Skeletal muscle cell (primary cell): Measurements from ENCODE around the gene HDGFL3.
"Not testable (repeated sequence)": the region's sequence is repeated elsewhere in the genome, so short reads cannot be mapped to it uniquely, and the experiment has no call there.

Source experiments
- DNase-seq: peaks from one replicate; pipeline ENCODE4 v3.0.0-alpha.2; 2010; ENCODE audit warnings: low read depth
- H3K4me3 ChIP-seq: 2 replicates; pipeline ENCODE4 v1.5.1; 2011; ENCODE audit warnings: low read depth, mild to moderate bottlenecking, control low read depth, low read length, moderate library complexity

HDGFL3 gene

DNA sequence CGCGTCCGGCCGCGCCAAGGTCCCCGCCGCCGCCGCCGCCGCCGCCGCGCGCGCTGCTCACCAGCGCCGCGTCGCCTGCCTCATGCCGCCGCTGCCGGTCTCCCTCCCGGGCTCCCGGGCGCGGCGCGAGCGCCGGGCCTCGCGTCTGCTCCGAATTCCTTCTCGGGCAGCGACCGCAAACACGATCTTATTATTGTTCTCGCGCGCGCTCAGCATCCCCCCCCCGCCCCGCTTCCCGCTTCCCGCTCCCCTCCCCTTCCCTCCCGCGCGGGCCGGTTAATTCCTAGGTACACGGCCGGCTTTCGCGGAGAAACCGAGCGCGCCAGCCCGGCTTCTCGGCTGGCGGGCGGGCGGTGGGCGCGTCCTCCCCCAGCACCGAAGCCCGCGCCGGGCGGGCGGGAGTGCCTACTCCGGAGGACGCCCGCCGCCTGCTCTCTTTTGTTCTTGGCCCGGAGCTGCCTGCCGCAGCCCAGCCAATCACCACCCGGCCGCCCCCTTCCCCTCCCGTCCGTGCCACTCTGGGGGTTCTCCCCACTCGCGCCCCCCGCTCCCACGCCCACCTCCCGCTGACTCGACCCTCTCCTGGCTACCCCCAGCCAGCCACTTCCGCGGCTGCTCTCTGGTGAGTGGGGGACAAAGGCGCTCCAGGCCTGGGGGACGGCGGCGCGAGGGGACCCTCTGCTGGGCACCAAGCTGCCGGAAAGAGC lies at the start of gene HDGFL3:
Gene HDGFL3 (minus strand): TSS at position 164 of the 707 bp plus-strand sequence. CDS start 409 bp downstream, outside the sequence.
- H3K4me3 ChIP-seq = peak within 1 kb of the TSS; percentile 84
- DNase-seq = no peak

DNA sequence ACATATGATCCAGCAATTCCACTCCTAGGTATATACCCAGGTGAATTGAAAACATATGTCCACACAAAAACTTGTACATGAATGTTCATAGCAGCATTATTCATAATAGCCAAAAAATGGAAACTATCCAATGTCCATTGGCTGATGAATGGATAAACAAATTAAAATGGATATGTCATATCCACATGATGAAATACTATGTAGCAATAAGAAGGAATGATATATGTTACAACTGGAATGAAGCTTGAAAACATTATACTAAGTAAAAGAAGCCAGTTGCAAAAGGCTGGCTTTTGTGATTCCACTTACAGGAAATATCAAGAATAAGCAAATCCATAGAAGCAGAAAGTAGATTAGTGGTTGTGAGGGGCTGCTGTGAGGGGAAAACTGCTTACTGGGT lies 43.2 kb upstream of the HDGFL3 start:
- DNase-seq = peak; percentile 6

DNA sequence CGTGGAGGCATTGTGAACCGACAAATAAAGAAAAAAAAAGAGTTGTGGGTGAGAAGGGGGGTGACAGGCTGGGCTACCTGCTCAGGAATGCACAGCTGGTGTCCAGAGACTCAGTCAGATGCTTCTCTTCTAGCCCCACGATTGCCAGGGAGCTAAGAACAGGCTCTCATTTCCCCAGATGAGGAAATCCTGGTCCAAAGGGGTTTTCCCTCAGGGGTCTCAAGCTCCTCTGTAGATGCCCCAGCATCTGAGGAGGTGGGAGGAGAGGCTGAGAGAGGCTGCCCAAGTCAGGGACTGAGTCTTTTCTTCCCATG lies 41.4 kb upstream of the HDGFL3 start:
- no peak for DNase-seq
- H3K4me3 ChIP-seq = no peak overlapping the region

More for the DNA sequence above, 43.2 kb upstream of the HDGFL3 start:
- H3K4me3 ChIP-seq = no peak overlapping the region

DNA sequence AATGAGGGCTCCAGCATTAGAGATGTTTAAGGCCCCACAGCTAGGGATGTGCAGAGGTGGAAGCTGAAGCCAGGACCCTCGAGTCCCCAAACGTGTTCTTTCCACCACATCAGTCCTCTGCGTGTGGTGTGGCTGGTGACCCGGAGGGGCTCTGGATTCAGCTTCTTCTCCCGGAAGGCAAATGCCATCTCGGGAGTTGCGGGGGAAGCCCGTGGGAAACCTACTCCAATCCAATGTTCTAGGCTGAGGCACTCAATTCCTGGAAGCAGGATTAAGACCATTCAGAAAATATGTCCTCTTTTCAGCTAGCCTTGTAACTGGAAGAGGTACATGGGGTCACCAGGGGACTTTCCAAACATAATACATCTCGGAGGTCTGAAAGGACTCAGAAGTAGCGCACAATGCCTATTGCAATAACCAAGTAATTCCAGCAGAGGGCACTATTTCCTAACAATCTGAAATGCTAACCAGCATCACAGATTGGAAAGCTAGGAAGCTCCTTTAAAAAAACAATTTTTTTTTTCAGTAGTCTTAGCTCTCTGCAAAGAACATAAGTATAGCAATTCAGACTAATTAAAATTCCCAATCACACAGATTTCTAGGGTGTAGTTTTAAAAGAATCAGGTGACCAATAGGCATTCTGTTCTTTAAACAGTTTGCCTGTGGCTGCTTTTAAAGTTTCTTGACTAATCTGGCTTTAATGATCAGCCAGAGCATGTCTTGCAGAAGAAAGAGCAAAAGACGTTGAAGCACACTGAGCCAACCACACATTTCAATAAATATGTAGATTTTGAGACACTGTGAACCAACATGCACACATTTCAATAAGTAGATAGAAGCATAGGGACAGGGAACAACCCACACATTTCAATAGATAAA lies 40.8 kb upstream of the HDGFL3 start:
- peak; percentile 14 for DNase-seq
- no peak overlapping the region for H3K4me3 ChIP-seq

DNA sequence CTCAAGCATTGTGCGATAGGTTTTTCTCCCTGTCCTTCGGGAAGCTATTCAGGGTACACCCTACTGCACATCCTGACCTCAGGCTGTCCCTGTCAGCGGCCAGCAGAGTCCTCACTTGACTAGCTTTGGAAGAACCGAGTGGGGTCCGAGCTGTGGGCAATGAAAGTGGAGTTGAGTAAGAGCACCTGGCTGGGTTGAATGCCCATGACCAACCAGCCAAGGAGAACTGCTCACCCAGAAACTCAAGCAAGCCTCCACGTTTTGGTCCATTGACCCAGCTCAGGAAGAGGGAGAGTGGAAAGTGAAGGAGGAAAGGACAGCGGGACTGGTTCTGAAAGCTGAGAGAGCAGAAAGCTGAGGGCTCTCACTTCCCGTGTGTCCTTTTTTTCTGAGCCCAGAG lies 36.0 kb upstream of the HDGFL3 start:
- H3K4me3 ChIP-seq = no peak overlapping the region
- DNase-seq = no peak

DNA sequence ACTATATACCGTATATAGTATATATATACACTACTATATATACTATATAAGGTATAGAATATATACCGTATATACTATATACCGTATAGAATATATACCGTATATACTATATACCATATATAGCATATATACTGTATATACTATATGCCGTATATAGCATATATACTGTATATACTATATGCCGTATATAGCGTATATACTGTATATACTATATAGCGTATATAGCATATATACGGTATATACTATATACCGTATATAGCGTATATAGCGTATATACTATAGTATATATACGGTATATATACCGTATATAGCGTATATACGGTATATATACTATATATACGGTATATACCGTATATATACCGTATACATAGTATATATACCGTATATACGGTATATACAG lies 22.6 kb upstream of the HDGFL3 start:
- no peak for DNase-seq
- no peak overlapping the region for H3K4me3 ChIP-seq

DNA sequence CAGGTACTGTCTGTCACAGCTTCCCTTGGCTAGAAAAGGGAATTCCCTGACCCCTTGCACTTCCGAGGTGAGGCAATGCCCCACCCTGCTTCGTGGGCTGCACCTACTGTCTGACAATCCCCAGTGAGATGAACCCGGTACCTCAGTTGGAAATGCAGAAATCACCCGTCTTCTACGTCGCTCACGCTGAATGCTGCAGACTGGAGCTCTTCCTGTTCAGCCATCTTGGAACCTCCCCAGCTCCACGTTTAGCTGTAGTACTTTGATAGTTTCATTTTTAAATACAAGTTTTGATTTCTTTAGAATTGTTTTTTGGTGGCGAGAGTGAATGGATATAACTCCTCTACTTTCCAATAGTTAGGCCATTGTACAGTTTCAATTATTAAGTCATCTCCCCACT lies 17.8 kb upstream of the HDGFL3 start:
- no peak overlapping the region for H3K4me3 ChIP-seq
- no peak for DNase-seq

DNA sequence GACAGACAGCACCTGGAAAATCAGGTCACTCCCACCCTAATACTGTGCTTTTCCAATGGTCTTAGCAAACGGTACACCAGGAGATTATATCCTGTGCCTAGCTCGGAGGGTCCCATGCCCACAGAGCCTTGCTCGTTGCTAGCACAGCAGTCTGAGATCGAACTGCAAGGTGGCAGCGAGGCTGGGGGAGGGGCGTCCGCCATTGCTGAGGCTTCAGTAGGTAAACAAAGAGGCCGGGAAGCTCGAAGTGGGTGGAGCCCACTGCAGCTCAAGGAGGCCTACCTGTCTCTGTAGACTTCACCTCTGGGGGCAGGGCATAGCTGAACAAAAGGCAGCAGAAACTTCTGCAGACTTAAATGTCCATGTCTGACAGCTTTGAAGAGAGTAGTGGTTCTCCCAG lies 14.2 kb upstream of the HDGFL3 start:
- H3K4me3 ChIP-seq, DNase-seq: not testable (repeated sequence)

DNA sequence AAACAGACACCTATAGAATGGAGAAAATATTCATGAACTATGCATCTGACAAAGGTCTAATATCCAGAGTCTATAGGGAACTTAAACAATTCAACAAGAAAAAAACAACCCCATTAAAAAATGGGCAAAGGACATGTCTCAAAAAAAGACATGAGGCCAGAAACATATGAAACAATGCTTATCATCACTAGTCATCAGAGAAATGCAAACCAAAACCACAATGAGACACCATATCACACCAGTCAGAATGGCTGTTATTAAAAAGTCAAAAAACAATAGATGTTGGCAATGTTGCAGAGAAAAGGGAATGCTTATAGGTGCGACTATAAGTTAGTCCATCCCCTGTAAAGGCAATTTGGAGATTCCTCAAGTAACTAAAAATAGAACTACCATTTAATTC lies 11.4 kb upstream of the HDGFL3 start:
- DNase-seq = no peak

DNA sequence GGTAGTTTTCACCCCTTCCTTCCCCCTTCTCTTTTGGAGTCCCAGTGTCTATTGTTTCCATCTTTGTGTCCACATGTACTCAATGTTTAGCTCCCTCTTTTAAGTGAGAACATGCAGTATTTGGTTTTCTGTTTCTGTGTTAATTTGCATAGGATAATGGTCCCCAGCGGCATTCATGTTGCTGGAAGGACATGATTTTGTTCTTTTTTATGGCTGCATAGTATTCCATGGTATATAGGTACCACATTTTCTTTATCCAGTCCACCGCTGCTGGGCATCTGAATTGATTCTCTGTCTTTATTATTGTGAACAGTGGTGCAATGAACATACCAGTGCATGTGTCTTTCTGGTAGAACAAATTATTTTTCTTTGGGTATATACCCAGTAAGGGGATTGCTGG lies 7.7 kb upstream of the HDGFL3 start:
- H3K4me3 ChIP-seq = no peak overlapping the region
- no peak for DNase-seq

More for the DNA sequence above, 11.4 kb upstream of the HDGFL3 start:
- H3K4me3 ChIP-seq = no peak overlapping the region

DNA sequence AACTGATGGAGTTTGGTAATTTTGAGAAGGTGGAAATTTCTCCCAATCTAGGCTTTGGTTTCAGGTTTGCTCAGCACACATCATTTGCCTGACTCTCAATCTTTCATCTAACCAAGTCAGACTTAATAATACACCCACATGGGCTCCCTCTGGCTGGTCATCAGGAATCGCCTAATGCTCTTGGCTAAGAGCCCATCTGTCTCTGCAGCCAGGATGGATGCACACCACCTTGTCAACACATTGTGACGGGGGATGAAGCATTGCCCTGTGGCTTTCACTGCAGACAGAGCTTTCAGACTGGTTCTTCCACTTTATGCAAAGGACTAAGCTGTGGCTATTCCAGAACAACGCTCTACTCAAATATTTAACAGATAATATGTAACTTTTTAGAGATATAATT lies 3.0 kb upstream of the HDGFL3 start:
- no peak overlapping the region for H3K4me3 ChIP-seq
- peak; percentile 81 for DNase-seq

DNA sequence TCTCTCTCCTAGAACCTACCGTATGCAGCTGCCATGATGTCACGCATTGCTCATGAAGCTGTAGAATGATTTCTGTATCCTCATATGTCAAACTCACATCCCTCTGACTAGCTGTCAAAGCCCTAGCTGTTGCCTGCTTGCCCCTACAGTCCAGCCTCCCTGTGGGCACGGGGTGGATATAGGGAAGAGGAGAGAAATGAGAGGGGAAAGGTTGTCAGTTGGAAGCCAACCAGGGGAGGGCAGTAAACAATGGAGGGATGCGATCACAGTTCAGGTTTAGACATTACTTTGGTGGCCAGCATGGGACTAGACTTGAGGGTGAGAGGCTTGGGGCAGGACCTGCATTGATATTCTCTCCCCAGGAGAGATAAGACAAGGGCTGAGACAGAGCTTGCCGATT lies 1.7 kb upstream of the HDGFL3 start:
- H3K4me3 ChIP-seq = no peak overlapping the region
- DNase-seq = no peak

DNA sequence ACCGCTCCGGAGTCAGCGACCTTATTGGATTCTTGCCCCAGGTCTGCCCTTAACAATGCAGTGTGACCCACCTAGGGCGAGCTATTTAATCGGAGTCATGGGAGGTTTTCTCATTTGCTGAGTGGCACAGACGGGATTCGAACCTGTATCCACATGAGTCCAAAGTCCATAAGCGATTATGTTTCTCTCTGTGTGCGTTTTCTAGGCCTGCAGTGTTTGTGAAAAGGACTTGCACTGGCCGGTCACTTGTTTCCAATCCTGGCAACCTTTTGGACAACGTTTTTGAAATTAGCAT lies 691 bp upstream of the HDGFL3 start:
- peak overlapping the region; percentile 84 for H3K4me3 ChIP-seq

DNA sequence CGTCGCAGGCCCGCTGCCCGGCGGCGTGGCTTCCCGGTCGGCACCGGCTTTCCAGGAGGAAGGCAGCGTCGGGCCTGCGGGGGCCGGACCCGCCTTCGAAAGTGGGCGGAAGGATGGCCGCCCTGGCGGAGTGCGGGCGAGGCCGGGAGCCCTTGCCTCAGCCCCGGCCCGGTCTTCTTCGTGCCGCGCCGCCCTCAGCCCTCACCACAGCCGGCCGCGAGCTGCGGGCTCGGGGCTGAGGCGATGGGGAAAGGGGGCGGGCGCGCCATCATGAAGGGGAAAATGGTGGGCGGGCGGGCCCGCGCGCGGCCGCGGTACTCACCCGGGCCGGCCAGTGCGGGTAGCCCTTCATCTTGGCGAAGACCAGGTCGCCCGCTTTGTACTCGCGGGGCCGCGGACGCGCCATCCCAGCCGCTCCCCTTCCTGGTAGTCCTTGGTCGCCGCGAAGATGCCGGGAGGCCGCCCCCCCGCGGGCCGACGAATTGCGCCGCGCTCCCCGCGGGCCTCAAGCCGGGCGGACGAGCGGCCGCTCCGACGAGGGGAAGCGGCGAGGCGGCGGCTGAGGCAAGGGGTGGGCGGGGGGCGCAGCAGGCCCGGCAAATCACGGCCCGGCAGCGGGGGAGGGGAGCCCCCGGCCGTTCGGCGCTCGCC lies 489 bp downstream of the HDGFL3 start:
- no peak for DNase-seq

More for the DNA sequence above, 691 bp upstream of the HDGFL3 start:
- DNase-seq = no peak

DNA sequence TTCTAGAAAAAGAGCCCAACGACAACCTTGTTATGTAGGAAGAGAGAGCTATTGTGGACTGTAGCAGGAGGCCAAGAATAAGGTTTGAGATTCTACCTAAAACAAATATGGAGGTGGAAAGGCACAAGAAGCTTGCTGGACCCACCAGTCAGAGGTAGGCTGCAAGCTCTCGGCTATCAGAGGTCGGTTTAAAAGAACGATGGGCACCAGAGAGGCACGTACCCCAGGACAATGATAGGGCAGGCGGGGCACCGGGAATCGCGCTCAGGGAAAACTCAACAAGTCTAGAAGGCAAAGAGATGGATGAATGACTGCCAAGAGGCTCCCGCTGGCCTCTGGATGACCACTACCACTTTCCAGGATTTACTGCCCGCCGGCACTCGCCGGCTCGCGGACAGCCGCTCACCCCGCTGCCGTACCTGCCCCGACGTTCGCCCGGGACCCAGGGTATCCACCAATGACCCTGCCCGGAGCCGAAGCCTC lies 1.1 kb downstream of the HDGFL3 start:
- no peak for DNase-seq
- H3K4me3 ChIP-seq = peak overlapping the region; percentile 84

More for the DNA sequence above, 489 bp downstream of the HDGFL3 start:
- H3K4me3 ChIP-seq = peak overlapping the region; percentile 84

DNA sequence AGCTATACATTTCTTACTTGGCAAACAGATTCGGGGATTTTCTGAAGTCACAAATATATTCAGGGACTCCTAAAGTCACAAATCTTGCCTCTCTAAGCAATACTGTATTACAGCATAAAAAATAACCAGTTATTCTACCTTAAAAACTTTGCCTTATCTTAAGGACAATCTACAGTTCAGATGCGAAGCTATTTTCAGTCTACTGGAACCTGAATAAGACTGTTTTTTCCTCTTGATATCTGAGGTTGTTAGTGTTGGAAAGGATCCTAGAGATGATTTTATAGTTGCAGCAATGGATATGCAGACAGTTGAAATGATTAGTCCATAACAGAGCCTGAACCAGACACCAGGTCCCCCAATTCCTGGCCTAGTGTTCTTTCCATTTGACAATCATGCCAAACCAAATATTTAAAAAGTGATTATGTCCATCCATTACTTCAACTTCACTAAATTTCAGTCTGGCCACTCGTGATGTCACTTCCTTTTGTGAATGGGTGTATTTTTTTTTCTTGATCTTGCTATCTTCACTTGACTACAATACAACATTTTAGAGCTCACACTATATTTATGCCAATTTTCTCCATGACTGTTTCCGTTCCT lies 1.8 kb downstream of the HDGFL3 start:
- peak overlapping the region; percentile 84 for H3K4me3 ChIP-seq
- DNase-seq = peak; percentile 79

DNA sequence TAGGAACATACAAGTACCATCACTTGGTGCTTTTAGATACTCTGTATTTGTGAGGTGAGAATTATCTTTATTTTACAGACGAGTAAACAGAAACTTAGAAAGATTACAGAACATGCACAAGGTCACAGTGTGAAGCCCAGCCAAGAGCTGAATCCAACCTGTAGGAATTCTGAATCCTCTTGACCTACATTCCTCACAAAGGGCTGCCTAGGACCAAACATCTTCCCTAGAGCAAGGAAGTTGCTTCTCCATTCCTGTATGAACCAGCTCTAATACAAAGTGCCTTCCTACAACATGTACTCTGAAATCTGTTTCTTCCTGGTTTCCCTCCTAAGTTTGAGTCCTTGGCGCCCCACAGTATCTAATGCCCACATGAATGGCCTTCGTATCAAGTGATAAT lies 2.9 kb downstream of the HDGFL3 start:
- H3K4me3 ChIP-seq = peak overlapping the region; percentile 8
- DNase-seq = no peak

DNA sequence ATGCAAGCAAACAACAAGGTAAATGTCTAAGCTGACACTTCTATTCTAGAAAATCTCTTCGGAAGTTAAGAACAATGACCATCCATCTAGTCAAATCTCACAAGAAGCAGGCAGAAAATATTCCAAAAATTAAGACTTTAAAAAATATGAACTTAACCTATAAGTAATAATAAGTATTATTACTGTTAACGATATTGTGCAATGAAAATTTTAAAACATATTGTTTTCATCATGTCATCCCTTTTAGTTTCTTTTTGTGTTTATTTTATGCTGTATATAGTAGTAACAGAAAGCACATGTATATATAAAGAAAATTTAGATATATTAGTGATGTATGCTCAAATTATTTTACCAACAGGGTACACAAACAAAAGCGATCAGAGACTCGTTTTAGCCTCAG lies 4.1 kb downstream of the HDGFL3 start:
- no peak overlapping the region for H3K4me3 ChIP-seq
- no peak for DNase-seq

DNA sequence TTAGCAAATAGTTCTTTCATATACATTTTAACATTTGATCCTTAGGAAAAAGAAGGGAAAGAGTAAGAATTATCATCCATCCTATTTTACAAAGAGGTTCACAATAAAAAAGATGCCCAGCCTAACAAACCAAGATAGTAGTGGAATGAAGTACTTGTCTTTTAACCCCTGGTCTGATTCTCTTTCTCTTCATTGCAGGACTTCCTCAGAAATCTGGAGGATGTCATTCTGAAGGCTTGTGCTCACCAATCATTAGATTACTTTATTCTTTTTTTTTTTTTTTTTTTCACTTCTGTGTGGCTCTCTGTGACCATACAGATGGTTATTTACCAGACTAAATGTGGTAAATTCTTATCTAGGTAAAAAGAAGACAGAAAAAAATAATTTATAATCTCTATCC lies 7.0 kb downstream of the HDGFL3 start:
- no peak overlapping the region for H3K4me3 ChIP-seq
- no peak for DNase-seq

DNA sequence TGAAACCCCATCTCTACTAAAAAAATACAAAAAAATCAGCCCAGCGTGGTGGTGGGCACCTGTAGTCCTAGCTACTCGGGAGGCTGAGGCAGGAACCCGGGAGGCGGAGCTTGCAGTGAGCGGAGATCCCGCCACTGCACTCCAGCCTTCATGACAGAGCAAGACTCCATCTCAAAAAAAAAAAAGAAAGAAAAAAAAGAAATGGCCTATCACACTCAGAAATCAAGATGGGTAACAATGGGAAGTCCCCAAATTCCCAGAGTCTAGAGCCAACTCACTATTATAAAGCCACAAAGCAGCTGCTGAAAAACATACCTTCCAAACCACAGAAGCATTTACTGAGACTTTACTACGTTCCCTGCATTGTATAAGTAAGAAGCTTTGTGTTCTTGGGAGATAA lies 7.5 kb downstream of the HDGFL3 start:
- H3K4me3 ChIP-seq = no peak overlapping the region
- DNase-seq = peak; percentile 47
